Measurements from ENCODE around the gene CD164. TPM values are rescaled to one million over a fixed set of nuclear protein-coding genes. Genes with fewer than 3 reads are reported as not detected.
A peak's percentile ranks its signal among the peaks of the same experiment; 100 is the strongest.
"Not testable (repeated sequence)": the region's sequence is repeated elsewhere in the genome, so short reads cannot be mapped to it uniquely, and the experiment has no call there.

The CD164 gene
- total RNA-seq, 1 experiment from 2014 or later = 486 TPM

DNA sequence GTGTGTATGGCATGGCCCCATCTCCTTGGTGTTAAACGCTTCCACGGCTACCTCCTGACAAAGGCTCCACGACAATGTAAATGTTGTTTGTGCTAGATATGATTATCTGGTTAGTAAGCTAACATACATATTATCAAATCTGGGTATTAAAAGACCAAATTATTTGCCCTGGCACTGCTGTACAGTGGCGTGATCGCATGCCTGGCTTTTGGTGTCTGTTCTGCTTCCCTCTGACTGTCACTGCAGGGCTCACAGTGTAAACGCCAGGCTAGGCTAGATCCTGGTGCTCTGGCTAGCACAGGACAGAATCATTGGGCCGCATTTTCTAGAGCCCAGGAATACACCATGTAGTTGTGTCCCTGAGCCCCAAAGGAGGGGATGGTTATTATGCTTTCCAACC is 38.7 kb downstream of the CD164 start:
- no peak for DNase-seq (ENCODE audit: low read depth)

GRCh38 chr6:109342911-109343310 is 39.4 kb downstream of the CD164 start:
- no peak for DNase-seq (ENCODE audit: low read depth)

DNA sequence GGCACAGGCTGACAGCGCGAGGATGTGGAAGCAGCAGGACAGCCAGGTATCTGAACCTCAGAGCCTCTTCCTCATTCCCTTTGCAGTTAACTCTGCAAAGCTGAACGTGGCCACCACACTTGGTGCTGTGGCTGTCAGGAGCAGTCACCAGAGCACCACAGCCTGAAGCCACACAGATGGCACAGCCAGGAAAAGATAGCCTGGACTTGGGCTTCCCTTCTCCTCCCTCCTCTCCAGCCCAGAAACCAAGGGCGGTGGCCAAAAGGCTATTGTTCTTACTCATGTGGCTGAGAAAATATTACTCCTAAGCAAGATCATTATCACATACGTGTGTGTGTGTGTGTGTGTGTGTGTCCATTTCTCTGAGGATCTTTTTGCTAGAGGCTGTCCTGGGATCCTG is 39.8 kb downstream of the CD164 start:
- DNase-seq (ENCODE audit: low read depth) = no peak

DNA sequence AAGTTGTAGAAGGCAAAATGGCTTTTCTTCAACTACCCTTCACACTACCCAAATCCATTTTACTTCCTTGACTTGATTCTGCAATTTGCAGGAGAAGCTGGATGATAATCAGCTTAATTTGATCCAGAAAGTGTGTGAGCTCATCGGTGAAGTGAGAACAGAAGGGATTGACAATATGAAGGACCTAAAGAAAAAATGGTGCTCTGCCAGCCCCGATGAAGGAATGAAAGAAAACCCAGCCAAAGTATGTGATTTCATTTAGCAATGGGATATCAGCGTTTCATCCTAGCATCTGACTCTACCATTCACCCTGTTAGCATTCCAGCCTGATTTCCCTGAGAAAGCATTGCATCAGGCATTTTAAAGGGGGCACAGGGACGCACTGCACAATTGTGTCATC is 41.5 kb downstream of the CD164 start:
- no peak for DNase-seq (ENCODE audit: low read depth)

- no peak for DNase-seq (ENCODE audit: low read depth)
Observed at GRCh38 chr6:109339906-109340678, 42.2 kb downstream of the CD164 start.

- peak; percentile 83 for DNase-seq (ENCODE audit: low read depth)
Observed at GRCh38 chr6:109336221-109336961, 45.9 kb downstream of the CD164 start.

DNA sequence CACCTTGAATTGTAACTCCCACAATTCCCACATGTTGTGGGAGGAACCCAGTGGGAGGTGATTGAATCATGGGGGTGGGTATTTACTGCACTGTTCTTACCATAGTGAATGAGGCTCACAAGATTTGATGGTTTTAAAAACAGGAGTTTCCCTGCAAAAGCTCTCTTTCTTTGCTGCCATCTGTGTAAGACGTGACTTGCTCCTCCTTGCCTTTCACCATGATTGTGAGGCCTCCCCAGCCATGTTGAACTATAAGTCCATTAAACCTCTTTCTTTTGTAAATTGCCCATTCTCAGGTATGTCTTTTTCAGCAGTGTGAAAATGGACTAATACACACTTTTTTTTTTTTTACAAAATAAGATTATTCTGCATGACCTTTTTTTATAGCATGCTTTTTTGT is 48.4 kb downstream of the CD164 start:
- DNase-seq (ENCODE audit: low read depth) = not testable (repeated sequence)

GRCh38 chr6:109332748-109333147 is 49.5 kb downstream of the CD164 start:
- DNase-seq (ENCODE audit: low read depth) = no peak

GRCh38 chr6:109331081-109331480 is 51.2 kb downstream of the CD164 start:
- no peak for DNase-seq (ENCODE audit: low read depth)

DNA sequence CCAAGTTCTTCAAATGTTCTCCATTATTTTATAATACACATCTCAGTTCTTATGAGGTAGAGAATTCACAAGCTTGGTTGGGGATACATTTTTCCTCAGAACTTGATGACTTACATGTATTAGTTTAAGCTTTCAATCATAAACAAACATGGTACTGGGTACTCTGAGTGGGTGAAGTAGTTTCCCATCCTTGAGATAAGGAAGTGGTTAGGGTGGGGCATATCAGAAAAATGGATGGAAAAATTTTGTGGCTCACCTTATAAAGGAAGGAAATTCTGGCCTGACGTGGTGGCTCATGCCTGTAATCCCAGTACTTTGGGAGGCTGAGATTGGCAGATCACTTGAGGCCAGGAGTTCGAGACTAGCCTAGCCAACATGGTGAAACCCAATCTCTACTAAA is 52.0 kb downstream of the CD164 start:
- DNase-seq (ENCODE audit: low read depth) = no peak

DNA sequence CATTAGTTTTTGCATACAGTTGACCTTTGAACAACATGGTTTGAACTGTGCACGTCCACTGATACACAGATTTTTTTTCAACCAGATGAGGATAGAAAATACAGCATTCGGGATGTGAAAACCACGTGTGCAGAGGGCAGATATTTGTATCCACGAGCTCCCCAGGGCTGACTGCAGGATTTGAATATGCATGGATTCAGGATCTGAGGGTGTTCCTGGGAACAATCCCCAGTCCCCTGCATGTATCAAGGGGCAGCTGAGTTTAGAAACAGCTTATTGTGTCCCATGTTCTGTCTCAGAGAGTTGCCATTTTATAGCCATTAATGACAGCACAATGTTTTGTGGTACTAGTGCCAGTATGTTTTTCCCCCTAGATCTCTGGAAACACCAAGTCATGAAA is 53.6 kb downstream of the CD164 start:
- DNase-seq (ENCODE audit: low read depth) = no peak

DNA sequence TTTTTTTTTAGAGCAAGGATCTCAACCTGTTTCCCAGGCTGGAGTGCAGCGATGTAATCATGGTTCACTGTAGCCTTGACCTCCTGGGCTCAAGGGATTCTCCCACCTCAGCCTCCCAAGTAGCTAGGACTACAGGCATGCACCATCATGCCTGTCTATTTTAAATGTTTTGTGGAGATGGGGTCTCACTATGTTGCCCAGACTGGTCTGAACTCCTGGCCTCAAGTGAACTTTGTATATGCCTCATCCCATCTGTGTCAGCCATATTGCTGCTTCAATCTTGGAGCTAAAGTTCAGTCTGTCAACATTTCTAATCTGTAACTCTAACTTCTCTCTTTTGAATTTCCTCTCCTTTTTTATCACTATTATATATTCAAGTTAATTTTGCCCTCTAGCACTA is 54.3 kb downstream of the CD164 start:
- DNase-seq (ENCODE audit: low read depth) = no peak

DNA sequence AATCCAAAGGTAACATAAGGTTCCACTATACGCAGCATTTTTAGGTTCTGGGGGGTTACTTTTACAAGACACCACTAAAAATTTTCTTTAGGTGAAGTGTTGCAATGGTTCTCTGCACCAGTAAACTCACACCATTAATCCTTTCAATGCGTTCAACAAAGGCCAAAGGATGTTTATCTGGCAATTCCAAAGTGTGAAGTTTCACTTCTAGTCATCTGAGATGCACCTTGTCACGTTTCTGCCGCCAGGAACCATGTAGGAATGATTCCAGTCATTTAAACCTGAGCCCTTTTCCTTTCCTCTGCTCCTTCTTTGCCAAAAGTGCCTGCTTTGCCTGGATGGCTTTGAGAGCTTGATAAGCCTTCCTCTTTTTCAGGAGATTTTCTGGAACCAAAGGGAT is 54.8 kb downstream of the CD164 start:
- DNase-seq (ENCODE audit: low read depth) = no peak

DNA sequence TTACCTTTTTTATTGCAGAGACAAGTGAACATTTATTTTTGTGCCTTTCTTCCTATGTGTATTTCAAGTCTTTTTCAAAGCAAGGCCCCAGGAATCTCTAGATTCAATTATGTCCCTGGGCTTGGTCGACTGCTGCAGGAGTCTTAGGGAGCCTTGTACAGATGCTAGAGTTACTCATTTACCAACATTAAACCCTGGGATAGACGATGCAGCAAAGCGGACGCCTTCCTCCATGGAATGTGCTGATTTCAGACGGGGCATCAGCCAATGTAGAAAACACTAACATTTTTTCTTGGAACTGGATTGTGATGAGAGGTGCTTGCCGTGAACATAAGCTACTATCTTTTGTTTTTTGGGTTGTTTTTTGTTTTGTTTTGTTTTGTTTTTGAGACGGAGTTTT is 55.9 kb downstream of the CD164 start:
- DNase-seq (ENCODE audit: low read depth) = no peak

GRCh38 chr6:109325400-109325801 is 56.9 kb downstream of the CD164 start:
- no peak for DNase-seq (ENCODE audit: low read depth)

DNA sequence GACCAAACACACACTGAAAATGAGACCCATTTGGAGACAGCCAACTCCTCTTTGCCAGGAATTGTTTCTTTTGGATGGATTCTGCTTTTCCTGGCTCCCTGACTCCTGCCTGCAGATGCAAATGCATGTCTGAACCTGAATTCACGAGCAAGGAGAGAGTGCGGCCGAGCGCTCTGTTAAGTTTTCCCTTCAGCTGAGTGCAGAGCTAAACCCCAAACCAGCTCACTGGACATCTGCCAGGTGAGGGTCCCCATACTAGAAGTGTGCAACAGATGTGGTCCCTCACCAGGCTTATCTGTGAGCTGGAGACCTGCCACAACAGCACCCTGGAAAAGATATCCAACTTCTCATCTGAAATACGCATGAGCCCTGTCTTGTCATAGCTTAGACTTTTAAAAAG is 59.0 kb downstream of the CD164 start:
- DNase-seq (ENCODE audit: low read depth) = no peak

- no peak for DNase-seq (ENCODE audit: low read depth)
Observed at GRCh38 chr6:109322825-109323224, 59.4 kb downstream of the CD164 start.

- no peak for DNase-seq (ENCODE audit: low read depth)
Observed at GRCh38 chr6:109321752-109322151, 60.5 kb downstream of the CD164 start.

GRCh38 chr6:109320072-109320471 is 62.2 kb downstream of the CD164 start:
- no peak for DNase-seq (ENCODE audit: low read depth)

DNA sequence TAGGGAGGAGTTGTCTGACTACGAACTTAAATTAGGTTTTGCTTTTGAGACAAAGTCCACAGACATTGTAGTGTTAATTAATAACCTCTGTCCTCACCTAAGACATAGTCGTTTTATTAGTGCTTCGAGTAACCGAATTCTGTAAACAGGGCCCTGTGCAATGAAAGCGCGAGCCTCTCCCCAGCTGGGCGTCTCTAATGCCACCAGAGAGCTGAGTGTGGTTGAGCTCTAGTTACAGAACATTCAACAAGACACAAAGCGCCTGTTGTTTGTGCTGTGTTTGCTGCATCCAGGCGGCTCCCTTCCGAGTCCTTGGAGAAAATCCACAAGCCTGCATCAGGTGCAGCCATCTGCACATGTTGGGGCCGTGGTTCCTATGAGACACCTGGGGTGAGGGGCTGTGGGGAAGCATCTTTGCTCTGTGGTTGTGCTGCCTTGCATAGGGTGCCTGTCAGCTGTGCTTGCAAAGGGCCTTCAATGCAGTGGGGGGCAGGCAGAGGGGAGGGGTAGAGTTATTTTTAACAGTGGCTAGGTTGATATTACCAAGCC is 63.9 kb downstream of the CD164 start:
- no peak for DNase-seq (ENCODE audit: low read depth)

GRCh38 chr6:109316909-109317308 is 65.4 kb downstream of the CD164 start:
- DNase-seq (ENCODE audit: low read depth) = no peak

Measured in M059J (cell line).